ENCODE measurements around the gene OSCP1. TPM values are rescaled to one million over a fixed set of nuclear protein-coding genes. Genes with fewer than 3 reads are reported as not detected.

Gene OSCP1
- total and polyA plus RNA-seq, 2 donors (not counting 3 experiments of a cell fraction or from before 2014, with no cell fraction given) = 4.6 to 8.3 TPM

- Histone ChIP-seq H3K4me3 (replicated peaks in 1 of 3; ENCODE audit: insufficient read depth in 1 of 3, low read depth in 1 of 3, low read length in 3 of 3) (no peak overlapping the region), H3K9me1 (replicated peaks; ENCODE audit: control insufficient read depth, extremely low read depth, insufficient read depth, low read length) (no peaks in the 10 kb centered on the region), H3K36me3 (ENCODE audit: control insufficient read depth in 2 of 2, extremely low read depth in 1 of 2, insufficient read depth in 2 of 2, low read length in 2 of 2) (no peaks in the 10 kb centered on the region), H3K4me2 (ENCODE audit: insufficient read depth, low read length) (no peak overlapping the region), H4K20me1 (replicated peaks; ENCODE audit: control insufficient read depth, extremely low read depth, insufficient read depth, low read length) (no peaks in the 10 kb centered on the region), H3K27ac (ENCODE audit: insufficient read depth, low read depth, low read length) (no peak overlapping the region), H2AFZ (ENCODE audit: low read depth, low read length) (no peak overlapping the region), H3K9me3 (replicated peaks; ENCODE audit: control insufficient read depth, insufficient read depth, low read length) (no peaks in the 10 kb centered on the region), H3K79me2 (ENCODE audit: control insufficient read depth, insufficient read depth, low read length) (peaks cover 13% of the 10 kb centered on the region), H3K4me1 (ENCODE audit: control insufficient read depth, extremely low read depth, insufficient read depth, low read length) (peaks cover 10% of the 10 kb centered on the region), H3K9ac (replicated peaks; ENCODE audit: extremely low read depth, insufficient read depth, low read length) (no peak overlapping the region), H3K27me3 (ENCODE audit: control insufficient read depth in 2 of 2, insufficient read depth in 2 of 2, low read length in 2 of 2) (no peaks in the 10 kb centered on the region)
- CTCF ChIA-PET = no interaction called here
- POLR2A ChIA-PET = no interaction called here
- TF ChIP-seq MYC (IDR thresholded peaks at IDR 0.05; ENCODE audit: low read depth, low read length) = no peak
- TF ChIP-seq FOS (IDR thresholded peaks at IDR 0.05; ENCODE audit: borderline replicate concordance, insufficient read depth, low read length) = no peak
- TF ChIP-seq EZH2 (IDR thresholded peaks at IDR 0.05; ENCODE audit: borderline replicate concordance, low read depth, low read length, severe bottlenecking) = no peak
- TF ChIP-seq MAX (IDR thresholded peaks at IDR 0.05; ENCODE audit: insufficient read depth, insufficient read length) = no peak
- TF ChIP-seq JUN (IDR thresholded peaks at IDR 0.05; ENCODE audit: borderline replicate concordance, insufficient read depth, insufficient read length, low read depth) = no peak
- no peak for TF ChIP-seq POLR2A (IDR thresholded peaks at IDR 0.05; ENCODE audit: low read depth, low read length)
- TF ChIP-seq GATA2 (IDR thresholded peaks at IDR 0.05; ENCODE audit: insufficient read depth, insufficient read length, low read depth, low read length) = no peak
- no peak for TF ChIP-seq CTCF (IDR thresholded peaks at IDR 0.05; ENCODE audit: extremely low read depth in 1 of 2, insufficient read depth in 1 of 2, low read depth in 1 of 2, low read length in 2 of 2)
- no peak for TF ChIP-seq POLR2AphosphoS5 (IDR thresholded peaks at IDR 0.05; ENCODE audit: insufficient read depth, low read depth, low read length)
- DNase-seq (ENCODE audit: low read depth, low spot score) = no peak
- dilution Hi-C loops (cut with MboI; ENCODE audit: extremely low pct_ligation_motif_present, low sequenced_read_pairs) = no loop called here
- intact Hi-C loops (cut with micrococcal nuclease) = no loop called here
- no peak for FAIRE-seq
- no TSS peak for BruUV-seq (replicated peaks)
These were observed 16.8 kb upstream of the OSCP1 start for GRCh38 chr1:36467027-36467410.

All from endothelial cell of umbilical vein (primary cell).